HG02642 (cell line): ENCODE data around the gene ULK3.

ENCODE experiments used
- ATAC-seq: cut with Tn5 transposase; IDR thresholded peaks from one replicate; pipeline ENCODE4 v1.9.1; 2021; ENCODE audit warnings: mild to moderate bottlenecking; ENCODE audit not compliant: unreplicated experiment, poor library complexity

ULK3 gene

GRCh38 chr15:74843445-74843828, 481 bp upstream of the ULK3 start:
- ATAC-seq, result no peak

GRCh38 chr15:74841891-74842373, 1.0 kb downstream of the ULK3 start:
- ATAC-seq, result no peak

- ATAC-seq, result no peak
Measured at GRCh38 chr15:74840851-74841775, 1.8 kb downstream of the ULK3 start.

GRCh38 chr15:74839526-74840395, 3.2 kb downstream of the ULK3 start:
- ATAC-seq, result no peak

GRCh38 chr15:74838746-74839525, 4.0 kb downstream of the ULK3 start:
- no peak for ATAC-seq

- ATAC-seq, result no peak
Measured at GRCh38 chr15:74838137-74838516, 4.8 kb downstream of the ULK3 start.

- ATAC-seq, result no peak
Measured at GRCh38 chr15:74837482-74838136, 5.3 kb downstream of the ULK3 start.

GRCh38 chr15:74836846-74837245, 6.1 kb downstream of the ULK3 start:
- no peak for ATAC-seq

- no peak for ATAC-seq
Measured at GRCh38 chr15:74835312-74835823, 7.6 kb downstream of the ULK3 start.

- ATAC-seq, result no peak
Measured at GRCh38 chr15:74833376-74834107, 9.4 kb downstream of the ULK3 start.

GRCh38 chr15:74832826-74833225, 10.1 kb downstream of the ULK3 start:
- ATAC-seq, result no peak

- no peak for ATAC-seq
Measured at GRCh38 chr15:74831813-74832495, 11.0 kb downstream of the ULK3 start.

GRCh38 chr15:74830868-74831267, 12.1 kb downstream of the ULK3 start:
- no peak for ATAC-seq

- ATAC-seq, result no peak
Measured at GRCh38 chr15:74829991-74830390, 13.0 kb downstream of the ULK3 start.

- ATAC-seq, result no peak
Measured at GRCh38 chr15:74829486-74829885, 13.5 kb downstream of the ULK3 start.

- no peak for ATAC-seq
Measured at GRCh38 chr15:74828835-74829234, 14.1 kb downstream of the ULK3 start.

GRCh38 chr15:74827614-74828013, 15.3 kb downstream of the ULK3 start:
- no peak for ATAC-seq

GRCh38 chr15:74826921-74827320, 16.0 kb downstream of the ULK3 start:
- ATAC-seq, result no peak
